ENCODE measurements around the gene LXN.

LXN gene

GRCh38 chr3:158672215-158673176, at the start of gene LXN:
Gene LXN, minus strand, starts transcription at chr3:158672648. Its CDS starts 170 bp downstream, at chr3:158672478.
- peak within 1 kb of the TSS; percentile 58 for H3K27ac ChIP-seq (ENCODE audit: low read depth, low read length)
- peaks cover 11% of the 10 kb centered on the region for H3K36me3 ChIP-seq (ENCODE audit: insufficient read depth, low read length)
- peak within 1 kb of the TSS; percentile 80 for H3K9ac ChIP-seq (ENCODE audit: low read length)
- peak within 1 kb of the TSS; percentile 47 to 80 for H3K4me3 ChIP-seq (ENCODE audit: low read depth in 1 of 2, low read length in 2 of 2)
- no peaks in the 10 kb centered on the region for H3K9me3 ChIP-seq (ENCODE audit: low read length)
- H3K27me3 ChIP-seq (ENCODE audit: control insufficient read depth in 1 of 2, insufficient read depth in 2 of 2, low read length in 2 of 2), result no peaks in the 10 kb centered on the region
- H3K4me1 ChIP-seq (ENCODE audit: insufficient read depth, low read length), result peaks cover 14% of the 10 kb centered on the region

- H3K4me3 ChIP-seq (ENCODE audit: low read depth in 1 of 2, low read length in 2 of 2), result no peak overlapping the region
- H3K36me3 ChIP-seq (ENCODE audit: insufficient read depth, low read length), result no peaks in the 10 kb centered on the region
- no peak overlapping the region for H3K27ac ChIP-seq (ENCODE audit: low read depth, low read length)
- H3K27me3 ChIP-seq (ENCODE audit: control insufficient read depth in 1 of 2, insufficient read depth in 2 of 2, low read length in 2 of 2), result no peaks in the 10 kb centered on the region
- H3K9me3 ChIP-seq (ENCODE audit: low read length), result no peaks in the 10 kb centered on the region
- H3K9ac ChIP-seq (ENCODE audit: low read length), result no peak overlapping the region
- H3K4me1 ChIP-seq (ENCODE audit: insufficient read depth, low read length), result peaks cover 35% of the 10 kb centered on the region
These were observed 49.7 kb upstream of the LXN start for GRCh38 chr3:158722108-158722507.

- H3K9ac ChIP-seq (ENCODE audit: low read length), result no peak overlapping the region
- no peak overlapping the region for H3K27ac ChIP-seq (ENCODE audit: low read depth, low read length)
- no peaks in the 10 kb centered on the region for H3K36me3 ChIP-seq (ENCODE audit: insufficient read depth, low read length)
- peaks cover 9% of the 10 kb centered on the region for H3K4me1 ChIP-seq (ENCODE audit: insufficient read depth, low read length)
- H3K4me3 ChIP-seq (ENCODE audit: low read depth in 1 of 2, low read length in 2 of 2), result no peak overlapping the region
- H3K9me3 ChIP-seq (ENCODE audit: low read length), result no peaks in the 10 kb centered on the region
- H3K27me3 ChIP-seq (ENCODE audit: control insufficient read depth in 1 of 2, insufficient read depth in 2 of 2, low read length in 2 of 2), result no peaks in the 10 kb centered on the region
These were observed 46.2 kb upstream of the LXN start for GRCh38 chr3:158718490-158719170.

- Histone ChIP-seq H3K4me1 (ENCODE audit: insufficient read depth, low read length) (no peaks in the 10 kb centered on the region), H3K27me3 (ENCODE audit: control insufficient read depth in 1 of 2, insufficient read depth in 2 of 2, low read length in 2 of 2) (no peaks in the 10 kb centered on the region), H3K27ac (ENCODE audit: low read depth, low read length) (no peak overlapping the region), H3K9ac (ENCODE audit: low read length) (no peak overlapping the region), H3K9me3 (ENCODE audit: low read length) (no peaks in the 10 kb centered on the region), H3K36me3 (ENCODE audit: insufficient read depth, low read length) (no peaks in the 10 kb centered on the region), H3K4me3 (ENCODE audit: low read depth in 1 of 2, low read length in 2 of 2) (no peak overlapping the region)
These were observed 45.1 kb upstream of the LXN start for GRCh38 chr3:158717576-158717975.

- Histone ChIP-seq H3K4me1 (ENCODE audit: insufficient read depth, low read length) (no peaks in the 10 kb centered on the region), H3K27ac (ENCODE audit: low read depth, low read length) (no peak overlapping the region), H3K36me3 (ENCODE audit: insufficient read depth, low read length) (no peaks in the 10 kb centered on the region), H3K27me3 (ENCODE audit: control insufficient read depth in 1 of 2, insufficient read depth in 2 of 2, low read length in 2 of 2) (no peaks in the 10 kb centered on the region), H3K9me3 (ENCODE audit: low read length) (no peaks in the 10 kb centered on the region), H3K9ac (ENCODE audit: low read length) (no peak overlapping the region), H3K4me3 (ENCODE audit: low read depth in 1 of 2, low read length in 2 of 2) (no peak overlapping the region)
These were observed 40.6 kb upstream of the LXN start for GRCh38 chr3:158713094-158713499.

- Histone ChIP-seq H3K27me3 (ENCODE audit: control insufficient read depth in 1 of 2, insufficient read depth in 2 of 2, low read length in 2 of 2) (no peaks in the 10 kb centered on the region), H3K9me3 (ENCODE audit: low read length) (no peaks in the 10 kb centered on the region), H3K4me3 (ENCODE audit: low read depth in 1 of 2, low read length in 2 of 2) (no peak overlapping the region), H3K27ac (ENCODE audit: low read depth, low read length) (no peak overlapping the region), H3K9ac (ENCODE audit: low read length) (no peak overlapping the region), H3K36me3 (ENCODE audit: insufficient read depth, low read length) (no peaks in the 10 kb centered on the region), H3K4me1 (ENCODE audit: insufficient read depth, low read length) (no peaks in the 10 kb centered on the region)
These were observed 40.0 kb upstream of the LXN start for GRCh38 chr3:158712443-158712842.

- Histone ChIP-seq H3K9me3 (ENCODE audit: low read length) (no peaks in the 10 kb centered on the region), H3K36me3 (ENCODE audit: insufficient read depth, low read length) (no peaks in the 10 kb centered on the region), H3K9ac (ENCODE audit: low read length) (no peak overlapping the region), H3K27me3 (ENCODE audit: control insufficient read depth in 1 of 2, insufficient read depth in 2 of 2, low read length in 2 of 2) (no peaks in the 10 kb centered on the region), H3K27ac (ENCODE audit: low read depth, low read length) (no peak overlapping the region), H3K4me3 (ENCODE audit: low read depth in 1 of 2, low read length in 2 of 2) (no peak overlapping the region), H3K4me1 (ENCODE audit: insufficient read depth, low read length) (no peaks in the 10 kb centered on the region)
These were observed 39.4 kb upstream of the LXN start for GRCh38 chr3:158711886-158712285.

GRCh38 chr3:158710601-158711000, 38.2 kb upstream of the LXN start:
- Histone ChIP-seq H3K9me3 (ENCODE audit: low read length) (no peaks in the 10 kb centered on the region), H3K4me3 (ENCODE audit: low read depth in 1 of 2, low read length in 2 of 2) (no peak overlapping the region), H3K27ac (ENCODE audit: low read depth, low read length) (no peak overlapping the region), H3K9ac (ENCODE audit: low read length) (no peak overlapping the region), H3K27me3 (ENCODE audit: control insufficient read depth in 1 of 2, insufficient read depth in 2 of 2, low read length in 2 of 2) (no peaks in the 10 kb centered on the region), H3K36me3 (ENCODE audit: insufficient read depth, low read length) (no peaks in the 10 kb centered on the region), H3K4me1 (ENCODE audit: insufficient read depth, low read length) (no peaks in the 10 kb centered on the region)

- no peaks in the 10 kb centered on the region for H3K36me3 ChIP-seq (ENCODE audit: insufficient read depth, low read length)
- no peak overlapping the region for H3K4me3 ChIP-seq (ENCODE audit: low read depth in 1 of 2, low read length in 2 of 2)
- no peaks in the 10 kb centered on the region for H3K9me3 ChIP-seq (ENCODE audit: low read length)
- H3K9ac ChIP-seq (ENCODE audit: low read length), result no peak overlapping the region
- no peak overlapping the region for H3K27ac ChIP-seq (ENCODE audit: low read depth, low read length)
- H3K4me1 ChIP-seq (ENCODE audit: insufficient read depth, low read length), result no peaks in the 10 kb centered on the region
- H3K27me3 ChIP-seq (ENCODE audit: control insufficient read depth in 1 of 2, insufficient read depth in 2 of 2, low read length in 2 of 2), result no peaks in the 10 kb centered on the region
These were observed 37.2 kb upstream of the LXN start for GRCh38 chr3:158709666-158710083.

- Histone ChIP-seq H3K4me3 (ENCODE audit: low read depth in 1 of 2, low read length in 2 of 2) (no peak overlapping the region), H3K27me3 (ENCODE audit: control insufficient read depth in 1 of 2, insufficient read depth in 2 of 2, low read length in 2 of 2) (no peaks in the 10 kb centered on the region), H3K9ac (ENCODE audit: low read length) (no peak overlapping the region), H3K9me3 (ENCODE audit: low read length) (no peaks in the 10 kb centered on the region), H3K27ac (ENCODE audit: low read depth, low read length) (no peak overlapping the region), H3K4me1 (ENCODE audit: insufficient read depth, low read length) (no peaks in the 10 kb centered on the region), H3K36me3 (ENCODE audit: insufficient read depth, low read length) (peaks cover 3% of the 10 kb centered on the region)
These were observed 31.1 kb upstream of the LXN start for GRCh38 chr3:158703566-158703965.

GRCh38 chr3:158702815-158703481, 30.5 kb upstream of the LXN start:
- H3K27ac ChIP-seq (ENCODE audit: low read depth, low read length), result no peak overlapping the region
- H3K9ac ChIP-seq (ENCODE audit: low read length), result no peak overlapping the region
- H3K4me3 ChIP-seq (ENCODE audit: low read depth in 1 of 2, low read length in 2 of 2), result no peak overlapping the region
- H3K27me3 ChIP-seq (ENCODE audit: control insufficient read depth in 1 of 2, insufficient read depth in 2 of 2, low read length in 2 of 2), result no peaks in the 10 kb centered on the region
- H3K4me1 ChIP-seq (ENCODE audit: insufficient read depth, low read length), result no peaks in the 10 kb centered on the region
- H3K9me3 ChIP-seq (ENCODE audit: low read length), result no peaks in the 10 kb centered on the region
- H3K36me3 ChIP-seq (ENCODE audit: insufficient read depth, low read length), result peaks cover 3% of the 10 kb centered on the region

Data from muscle layer of colon (tissue), 2 donors.